Kidney tubule cell (primary cell): ENCODE results near the gene MYCN.

Experiments
- DNase-seq: peaks from one replicate; pipeline ENCODE4 v3.0.0-alpha.2; 2018; ENCODE audit warnings: low spot score

The MYCN gene

GRCh38 chr2:15931319-15931890 is 8.9 kb upstream of the MYCN start:
- no peak for DNase-seq

GRCh38 chr2:15931950-15932349 is 8.4 kb upstream of the MYCN start:
- DNase-seq = no peak

GRCh38 chr2:15932394-15933183 is 7.8 kb upstream of the MYCN start:
- no peak for DNase-seq

- no peak for DNase-seq
Measured at GRCh38 chr2:15933184-15933845, 7.0 kb upstream of the MYCN start.

GRCh38 chr2:15934291-15934945 is 5.9 kb upstream of the MYCN start:
- no peak for DNase-seq

DNA sequence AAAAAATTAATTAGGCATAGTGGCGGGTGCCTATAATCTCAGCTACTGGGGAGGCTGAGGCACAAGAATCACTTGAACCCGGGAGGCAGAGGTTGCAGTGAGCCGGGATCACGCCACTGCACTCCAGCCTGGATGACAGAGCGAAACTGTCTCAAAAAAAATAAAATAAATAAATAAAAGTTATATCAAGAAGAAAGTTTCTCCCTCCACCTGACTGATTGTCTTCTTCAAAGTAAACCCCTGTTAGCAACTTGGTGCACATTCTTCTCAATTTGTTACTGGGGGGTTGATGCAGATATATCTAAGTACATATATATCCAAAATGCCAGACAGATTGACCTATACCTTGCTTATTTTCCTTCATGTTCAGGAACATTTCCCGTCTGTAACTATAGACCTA is 5.2 kb upstream of the MYCN start:
- no peak for DNase-seq

GRCh38 chr2:15935675-15936074 is 4.7 kb upstream of the MYCN start:
- DNase-seq = no peak

DNA sequence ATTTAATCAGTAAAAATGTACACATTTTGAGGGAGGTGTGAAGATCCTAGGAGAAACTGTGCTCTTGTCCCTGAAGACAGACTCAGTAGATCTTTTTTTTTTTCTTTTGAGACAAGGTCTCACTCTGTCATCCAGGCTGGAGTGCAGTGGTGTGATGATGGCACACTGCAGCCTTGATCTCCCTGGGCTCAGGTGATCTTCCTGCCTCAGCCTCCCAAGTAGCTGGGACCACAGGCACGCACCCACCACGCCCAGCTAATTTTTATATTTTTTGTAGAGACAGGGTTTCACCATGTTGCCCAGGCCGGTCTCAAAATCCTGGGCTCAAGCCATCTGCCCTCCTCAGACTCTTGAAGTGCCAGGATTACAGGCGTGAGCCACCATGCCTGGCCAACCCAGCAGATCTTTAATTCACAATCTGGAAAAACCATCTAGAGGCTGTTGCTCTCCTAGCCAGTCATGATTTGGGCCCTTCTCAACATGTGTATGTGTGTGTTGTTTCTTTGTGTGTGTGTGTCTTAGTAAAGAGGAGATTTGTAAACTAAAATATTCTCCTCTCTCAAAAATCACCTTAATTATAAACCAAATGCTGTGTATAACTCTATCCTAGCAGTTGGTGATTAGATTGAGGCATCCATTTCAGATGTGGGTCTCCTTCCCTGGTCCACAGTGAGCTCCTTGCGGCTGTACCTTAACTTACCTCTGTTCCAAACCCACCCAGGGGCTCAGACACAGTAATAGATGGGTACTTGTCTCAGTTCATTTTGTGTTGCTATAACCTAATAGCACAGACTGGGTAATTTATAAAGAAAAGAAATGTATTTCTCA is 3.9 kb upstream of the MYCN start:
- DNase-seq = no peak

DNA sequence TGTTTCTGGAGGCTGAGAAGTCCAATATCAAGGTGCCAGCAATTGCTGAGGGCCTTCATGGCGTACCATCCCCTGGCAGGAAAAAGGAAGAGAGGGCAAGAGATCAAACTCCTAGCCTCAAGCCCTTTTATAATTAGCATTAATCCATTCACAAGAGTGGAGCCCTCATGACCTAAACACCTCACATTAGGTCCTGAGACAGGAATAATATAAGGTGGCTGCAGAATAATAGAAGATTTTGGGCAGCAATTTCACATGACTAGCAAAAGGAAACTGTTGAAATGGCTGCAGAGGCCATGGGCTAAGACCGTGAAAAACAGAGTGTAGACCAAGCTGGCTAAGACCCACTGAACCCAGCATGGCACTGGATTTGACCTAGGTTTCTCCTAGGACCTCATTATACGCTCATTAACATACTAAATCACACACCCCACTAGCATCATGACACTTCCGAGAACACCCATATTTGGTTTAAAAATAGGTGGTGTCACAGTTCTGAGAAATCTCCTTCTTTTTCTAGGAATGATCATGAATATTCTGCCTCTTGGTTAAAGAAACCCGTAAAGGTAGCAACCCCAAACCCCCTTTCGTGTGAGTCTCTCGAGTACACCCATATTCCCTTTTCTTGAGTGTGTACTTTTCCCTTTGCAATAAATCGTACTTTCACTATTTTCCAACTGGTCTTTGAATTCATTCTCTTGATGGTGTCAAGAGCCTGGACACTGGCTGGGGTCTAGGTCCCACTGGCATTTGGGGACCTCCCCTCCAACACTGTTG is 3.1 kb upstream of the MYCN start:
- no peak for DNase-seq

DNA sequence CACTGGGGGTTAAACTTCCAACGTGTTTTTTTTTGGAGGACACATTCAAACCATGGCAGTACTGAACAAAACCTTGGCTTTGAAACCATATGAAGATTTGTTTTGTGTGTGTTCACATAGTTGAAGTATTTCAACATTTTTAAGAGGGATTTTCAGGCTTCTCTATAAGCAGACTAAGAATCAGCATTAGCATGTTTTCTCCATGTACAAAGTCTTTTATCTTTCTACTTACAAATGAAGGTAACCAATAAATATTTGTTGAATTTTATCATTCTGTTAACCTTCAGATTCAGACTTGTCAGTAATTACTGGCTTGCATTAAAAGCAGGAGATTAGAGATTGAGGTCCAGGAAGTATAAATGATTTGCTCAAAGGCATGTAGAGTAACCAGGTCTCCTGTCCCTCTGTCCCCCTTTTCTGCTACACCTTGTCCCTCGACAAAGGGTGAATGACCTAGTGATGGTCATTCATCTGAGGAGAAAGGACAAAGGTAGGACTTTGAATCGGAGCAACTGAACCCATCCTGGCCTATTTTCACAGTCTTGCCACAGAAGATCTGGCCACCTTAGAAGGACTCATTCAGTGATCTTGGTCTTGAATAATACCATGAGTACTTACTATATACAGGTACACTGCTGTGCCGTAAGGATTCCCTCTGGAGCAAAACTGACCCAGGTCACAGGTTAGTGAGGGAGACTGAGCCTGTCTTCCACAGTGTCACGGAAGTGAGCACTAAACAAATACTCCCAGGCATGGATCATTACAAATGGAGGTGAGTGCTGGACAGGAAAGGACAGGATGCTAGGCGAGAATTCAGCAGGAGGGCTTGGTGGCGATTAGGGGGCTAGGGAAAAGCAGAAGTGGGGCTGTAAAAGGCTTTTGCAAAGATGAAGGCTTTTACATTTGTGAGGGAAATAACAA is 2.2 kb upstream of the MYCN start:
- DNase-seq = no peak

DNA sequence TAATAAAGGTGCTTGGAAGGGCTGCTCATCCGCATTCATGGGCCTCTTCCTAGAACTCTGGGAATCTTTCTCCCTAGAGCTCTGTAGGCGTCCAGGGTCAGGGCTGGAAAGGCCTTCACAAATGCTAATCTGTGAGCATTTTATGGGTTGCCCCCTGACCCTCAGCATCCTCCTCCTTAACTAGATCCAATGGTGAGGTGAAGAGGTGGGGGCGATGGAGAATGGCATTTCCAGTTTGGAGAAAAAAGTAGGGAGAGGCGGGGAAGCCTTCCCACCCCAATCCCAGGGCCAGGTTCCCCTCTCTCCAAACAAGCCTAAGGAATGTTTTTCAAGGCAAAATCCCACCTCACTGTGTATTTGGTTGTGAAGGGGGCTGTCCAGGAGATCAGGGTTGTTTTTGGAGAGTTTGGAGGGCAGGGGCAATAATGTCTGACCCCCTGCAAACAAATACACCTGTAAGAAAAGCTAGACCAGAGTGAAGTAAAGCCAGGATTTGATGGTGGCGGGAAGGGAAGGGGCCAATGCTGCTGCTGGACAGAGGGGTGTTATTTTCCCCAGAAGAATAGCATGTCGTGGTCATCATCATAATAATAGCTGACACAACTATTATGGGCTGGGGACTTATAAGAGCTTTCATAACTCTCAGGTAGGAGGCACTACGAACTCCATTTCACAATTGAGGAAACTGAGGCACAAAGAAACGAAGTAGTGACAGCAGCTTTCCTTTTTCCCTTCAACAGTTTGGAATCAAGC is 1.4 kb upstream of the MYCN start:
- no peak for DNase-seq

- no peak for DNase-seq
Measured at GRCh38 chr2:15939556-15939853, 845 bp upstream of the MYCN start.

DNA sequence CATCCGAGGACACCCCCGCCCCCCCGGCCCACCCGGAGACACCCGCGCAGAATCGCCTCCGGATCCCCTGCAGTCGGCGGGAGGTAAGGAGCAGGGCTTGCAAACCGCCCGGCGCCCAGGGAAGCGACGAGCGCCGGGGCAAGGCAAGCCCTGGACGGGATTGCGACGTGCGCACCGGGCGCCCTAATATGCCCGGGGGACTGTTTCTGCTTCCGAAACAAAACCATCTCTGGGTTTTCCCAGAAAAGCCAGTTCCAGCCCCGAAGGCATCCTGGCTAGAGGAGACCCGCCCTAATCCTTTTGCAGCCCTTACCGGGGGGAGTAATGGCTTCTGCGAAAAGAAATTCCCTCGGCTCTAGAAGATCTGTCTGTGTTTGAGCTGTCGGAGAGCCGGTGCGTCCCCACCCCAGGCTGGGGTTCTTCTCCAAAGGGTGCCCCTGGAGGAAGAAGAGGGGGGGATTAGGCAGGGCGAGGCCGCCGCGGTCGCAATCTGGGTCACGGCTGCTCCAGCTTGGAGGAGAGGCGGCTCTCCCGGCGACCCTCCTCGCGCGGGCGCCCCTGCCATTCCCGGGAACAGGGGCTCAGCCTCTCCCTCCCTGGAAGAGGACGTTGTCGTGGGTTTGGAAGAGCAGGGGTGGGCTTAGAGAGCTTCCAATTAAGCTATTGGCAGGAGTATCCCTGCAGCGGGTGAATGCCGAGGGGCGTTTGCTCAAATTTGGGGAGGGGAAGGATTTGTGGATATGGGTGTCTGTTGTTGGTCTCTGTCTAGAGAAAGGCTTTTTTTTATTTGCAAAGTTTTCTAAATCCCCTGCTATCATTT is 521 bp downstream of the MYCN start:
- peak; percentile 20 for DNase-seq

- no peak for DNase-seq
Measured at GRCh38 chr2:15941481-15941850, 1.1 kb downstream of the MYCN start.

DNA sequence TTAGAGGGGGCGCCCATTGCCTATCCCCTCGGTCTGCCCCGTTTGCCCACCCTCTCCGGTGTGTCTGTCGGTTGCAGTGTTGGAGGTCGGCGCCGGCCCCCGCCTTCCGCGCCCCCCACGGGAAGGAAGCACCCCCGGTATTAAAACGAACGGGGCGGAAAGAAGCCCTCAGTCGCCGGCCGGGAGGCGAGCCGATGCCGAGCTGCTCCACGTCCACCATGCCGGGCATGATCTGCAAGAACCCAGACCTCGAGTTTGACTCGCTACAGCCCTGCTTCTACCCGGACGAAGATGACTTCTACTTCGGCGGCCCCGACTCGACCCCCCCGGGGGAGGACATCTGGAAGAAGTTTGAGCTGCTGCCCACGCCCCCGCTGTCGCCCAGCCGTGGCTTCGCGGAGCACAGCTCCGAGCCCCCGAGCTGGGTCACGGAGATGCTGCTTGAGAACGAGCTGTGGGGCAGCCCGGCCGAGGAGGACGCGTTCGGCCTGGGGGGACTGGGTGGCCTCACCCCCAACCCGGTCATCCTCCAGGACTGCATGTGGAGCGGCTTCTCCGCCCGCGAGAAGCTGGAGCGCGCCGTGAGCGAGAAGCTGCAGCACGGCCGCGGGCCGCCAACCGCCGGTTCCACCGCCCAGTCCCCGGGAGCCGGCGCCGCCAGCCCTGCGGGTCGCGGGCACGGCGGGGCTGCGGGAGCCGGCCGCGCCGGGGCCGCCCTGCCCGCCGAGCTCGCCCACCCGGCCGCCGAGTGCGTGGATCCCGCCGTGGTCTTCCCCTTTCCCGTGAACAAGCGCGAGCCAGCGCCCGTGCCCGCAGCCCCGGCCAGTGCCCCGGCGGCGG is 1.7 kb downstream of the MYCN start:
- DNase-seq = peak; percentile 12

DNA sequence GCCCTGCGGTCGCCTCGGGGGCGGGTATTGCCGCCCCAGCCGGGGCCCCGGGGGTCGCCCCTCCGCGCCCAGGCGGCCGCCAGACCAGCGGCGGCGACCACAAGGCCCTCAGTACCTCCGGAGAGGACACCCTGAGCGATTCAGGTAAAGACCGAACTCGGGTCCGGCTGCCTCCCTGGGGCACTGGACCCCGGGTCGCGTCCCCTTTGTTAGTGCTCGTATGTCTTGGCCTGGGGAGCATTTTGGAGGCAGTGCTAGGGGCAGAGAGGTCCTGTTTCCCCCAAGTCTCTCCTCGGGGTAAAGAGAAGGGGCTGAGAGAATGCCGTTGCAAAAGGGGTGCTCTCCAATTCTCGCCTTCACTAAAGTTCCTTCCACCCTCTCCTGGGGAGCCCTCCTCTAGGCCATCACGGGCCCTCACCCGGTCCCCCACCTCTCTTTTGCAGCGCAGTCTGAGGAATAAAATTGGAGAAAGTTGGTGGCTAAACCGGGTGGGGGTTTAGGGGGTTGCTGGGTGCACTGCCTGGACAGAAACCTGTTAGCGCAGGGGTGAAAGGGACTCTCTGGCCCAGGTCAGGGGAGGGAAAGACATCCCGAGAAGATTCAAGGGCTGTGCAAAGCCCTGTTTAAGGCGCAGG is 2.5 kb downstream of the MYCN start:
- DNase-seq = no peak
